ENCODE measurements around the gene EPAS1.

EPAS1 gene

GRCh38 chr2:46281939-46282338 lies 15.3 kb upstream of the EPAS1 start:
- DNase-seq = no peak
- no peak for TF ChIP-seq GATA1 (IDR thresholded peaks at IDR 0.05; ENCODE audit: low read depth, low read length)
- no peak for TF ChIP-seq POLR2A (IDR thresholded peaks at IDR 0.05; ENCODE audit: low read length)

DNA sequence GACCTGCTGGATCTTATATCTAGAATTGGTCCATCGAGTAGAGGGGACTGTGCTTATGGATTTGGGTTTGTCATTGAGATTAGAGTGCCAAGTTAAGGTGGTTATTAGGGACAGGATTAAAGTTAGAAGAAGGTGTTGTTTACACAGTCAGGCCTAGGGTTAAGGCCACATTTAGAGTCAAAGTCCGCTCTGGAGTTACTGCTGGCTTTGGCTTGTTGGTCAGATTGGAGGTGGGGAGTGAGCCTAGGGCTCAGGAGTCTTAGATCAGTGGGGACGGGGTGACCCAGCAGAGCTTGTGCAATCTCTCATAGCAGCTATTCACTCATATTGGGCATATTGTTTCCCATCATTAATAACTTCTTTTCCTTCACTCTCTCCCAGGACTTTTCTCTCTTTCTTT lies 13.5 kb upstream of the EPAS1 start:
- DNase-seq = no peak
- TF ChIP-seq POLR2A (IDR thresholded peaks at IDR 0.05; ENCODE audit: low read length) (no peak), GATA1 (IDR thresholded peaks at IDR 0.05; ENCODE audit: low read depth, low read length) (no peak)

DNA sequence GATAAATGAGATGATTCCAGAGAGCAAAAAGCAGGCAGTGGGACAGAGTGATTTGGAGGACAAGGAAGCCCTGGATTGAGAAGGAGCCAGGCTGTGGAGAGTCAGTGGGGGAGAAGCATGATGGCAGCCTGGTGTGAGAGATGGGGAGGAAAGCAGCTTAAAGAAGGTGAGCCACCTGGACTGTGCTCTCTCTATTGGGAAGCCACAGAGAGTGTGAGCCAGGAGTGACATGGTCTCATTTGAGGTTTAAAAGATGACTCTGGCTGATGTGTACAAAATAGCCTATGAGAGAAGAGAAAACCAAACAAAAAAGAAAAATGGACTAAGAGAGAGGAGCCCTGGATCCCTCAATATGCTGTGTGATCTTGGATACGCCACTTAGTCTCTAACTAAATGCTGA lies 12.9 kb upstream of the EPAS1 start:
- DNase-seq = no peak
- TF ChIP-seq GATA1 (IDR thresholded peaks at IDR 0.05; ENCODE audit: low read depth, low read length) = no peak
- TF ChIP-seq POLR2A (IDR thresholded peaks at IDR 0.05; ENCODE audit: low read length) = no peak

DNA sequence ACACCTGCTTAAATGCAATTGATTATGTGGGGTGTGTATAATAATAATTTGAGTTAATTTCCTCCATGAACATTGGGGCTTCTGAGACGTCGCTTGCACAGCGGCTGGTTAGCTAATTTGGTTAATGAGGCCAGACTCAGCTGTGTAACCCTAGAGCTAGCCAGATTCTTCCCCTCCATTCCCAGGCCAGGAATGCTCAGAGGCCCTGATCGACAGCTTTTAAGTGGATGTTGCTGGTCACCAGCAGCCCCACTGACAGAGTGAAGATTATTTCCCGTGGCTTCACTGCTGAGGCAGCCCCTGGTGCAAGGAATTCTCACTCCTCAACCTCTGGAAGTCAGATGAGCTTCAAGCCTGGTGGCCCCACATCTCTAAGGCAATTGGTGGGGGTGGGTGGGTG lies 12.4 kb upstream of the EPAS1 start:
- no peak for DNase-seq
- no peak for TF ChIP-seq GATA1 (IDR thresholded peaks at IDR 0.05; ENCODE audit: low read depth, low read length)
- TF ChIP-seq POLR2A (IDR thresholded peaks at IDR 0.05; ENCODE audit: low read length) = no peak

DNA sequence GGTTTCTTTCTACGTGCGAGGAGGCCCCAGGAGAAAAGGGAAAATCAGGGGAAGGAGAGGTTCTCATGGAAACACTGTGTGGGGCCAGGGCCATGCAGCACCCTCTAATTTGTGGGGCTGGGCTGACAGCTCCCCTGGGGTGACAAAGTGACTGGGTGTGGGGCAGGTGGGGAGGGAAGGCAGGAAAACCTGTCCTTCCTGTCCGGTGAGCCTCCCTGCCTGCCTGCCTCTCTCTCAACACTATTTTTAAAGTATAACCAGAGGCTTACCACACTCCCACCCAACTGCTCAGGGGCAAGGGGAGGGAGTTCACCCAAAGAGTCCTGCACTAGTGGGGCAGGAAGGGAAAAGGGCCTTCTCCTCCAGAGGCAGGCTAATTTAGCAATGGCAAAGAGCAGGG lies 10.5 kb upstream of the EPAS1 start:
- no peak for DNase-seq
- TF ChIP-seq POLR2A (IDR thresholded peaks at IDR 0.05; ENCODE audit: low read length) = no peak

DNA sequence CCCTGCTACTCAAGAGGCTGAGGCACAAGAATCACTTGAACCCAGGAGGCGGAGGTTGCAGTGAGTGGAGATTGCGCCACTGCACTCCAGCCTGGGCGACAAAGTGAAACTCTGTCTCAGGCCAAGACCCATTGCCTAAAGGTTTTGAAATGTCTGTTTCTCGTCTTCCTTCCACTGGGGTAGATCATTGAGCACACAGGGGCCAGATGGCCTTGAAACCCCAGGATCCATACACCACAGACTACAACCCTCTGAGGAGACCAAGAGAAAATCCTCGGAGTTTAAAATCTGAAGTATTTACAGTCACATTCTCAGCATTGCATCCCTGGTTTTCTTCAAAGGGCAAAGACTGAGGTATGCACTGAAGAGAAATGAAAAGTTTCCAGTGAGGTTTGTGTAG lies 7.1 kb upstream of the EPAS1 start:
- DNase-seq = no peak
- TF ChIP-seq GATA1 (IDR thresholded peaks at IDR 0.05; ENCODE audit: low read depth, low read length) (no peak), POLR2A (IDR thresholded peaks at IDR 0.05; ENCODE audit: low read length) (no peak)

GRCh38 chr2:46293466-46293865 lies 3.7 kb upstream of the EPAS1 start:
- TF ChIP-seq GATA1 (IDR thresholded peaks at IDR 0.05; ENCODE audit: low read depth, low read length) (no peak), POLR2A (IDR thresholded peaks at IDR 0.05; ENCODE audit: low read length) (no peak)
- no peak for DNase-seq

- TF ChIP-seq GATA1 (IDR thresholded peaks at IDR 0.05; ENCODE audit: low read depth, low read length) = no peak
- TF ChIP-seq POLR2A (IDR thresholded peaks at IDR 0.05; ENCODE audit: low read length) = no peak
- peak; percentile 32 to 51 for DNase-seq
Observed at GRCh38 chr2:46294176-46294836, 2.9 kb upstream of the EPAS1 start.

DNA sequence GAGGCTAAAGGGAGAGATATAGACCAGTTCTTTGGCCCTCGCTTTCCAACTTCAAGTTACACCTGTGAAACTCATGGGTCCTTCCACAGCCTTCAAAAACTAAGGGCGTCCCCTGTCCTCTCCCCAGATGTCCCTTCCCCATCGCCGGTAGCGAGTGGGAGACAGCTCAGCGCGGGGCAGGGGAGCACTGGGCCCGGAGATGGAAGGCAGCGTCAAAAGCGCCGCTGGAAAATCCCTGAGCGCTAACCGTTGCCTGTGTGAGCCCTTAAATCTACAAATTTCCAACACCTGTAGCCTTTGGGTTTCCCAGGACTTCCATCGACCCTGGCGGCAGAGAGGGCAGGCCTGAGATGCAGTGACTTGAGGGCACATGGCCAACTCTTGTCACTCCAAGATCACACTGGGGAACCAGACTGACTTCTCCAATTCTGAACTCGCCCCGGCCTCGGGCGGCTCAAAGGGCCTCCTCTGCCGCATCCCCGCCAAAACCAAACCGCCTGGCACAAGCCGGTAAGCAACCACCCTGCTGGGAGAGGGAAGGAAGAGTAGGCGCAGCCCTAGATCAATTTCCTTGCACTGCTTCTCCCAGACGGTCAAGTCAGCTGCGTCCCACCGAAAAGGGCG lies 879 bp upstream of the EPAS1 start:
- TF ChIP-seq GATA1 (IDR thresholded peaks at IDR 0.05; ENCODE audit: low read depth, low read length) = no peak
- no peak for TF ChIP-seq POLR2A (IDR thresholded peaks at IDR 0.05; ENCODE audit: low read length)
- DNase-seq = peak; percentile 49 to 68

DNA sequence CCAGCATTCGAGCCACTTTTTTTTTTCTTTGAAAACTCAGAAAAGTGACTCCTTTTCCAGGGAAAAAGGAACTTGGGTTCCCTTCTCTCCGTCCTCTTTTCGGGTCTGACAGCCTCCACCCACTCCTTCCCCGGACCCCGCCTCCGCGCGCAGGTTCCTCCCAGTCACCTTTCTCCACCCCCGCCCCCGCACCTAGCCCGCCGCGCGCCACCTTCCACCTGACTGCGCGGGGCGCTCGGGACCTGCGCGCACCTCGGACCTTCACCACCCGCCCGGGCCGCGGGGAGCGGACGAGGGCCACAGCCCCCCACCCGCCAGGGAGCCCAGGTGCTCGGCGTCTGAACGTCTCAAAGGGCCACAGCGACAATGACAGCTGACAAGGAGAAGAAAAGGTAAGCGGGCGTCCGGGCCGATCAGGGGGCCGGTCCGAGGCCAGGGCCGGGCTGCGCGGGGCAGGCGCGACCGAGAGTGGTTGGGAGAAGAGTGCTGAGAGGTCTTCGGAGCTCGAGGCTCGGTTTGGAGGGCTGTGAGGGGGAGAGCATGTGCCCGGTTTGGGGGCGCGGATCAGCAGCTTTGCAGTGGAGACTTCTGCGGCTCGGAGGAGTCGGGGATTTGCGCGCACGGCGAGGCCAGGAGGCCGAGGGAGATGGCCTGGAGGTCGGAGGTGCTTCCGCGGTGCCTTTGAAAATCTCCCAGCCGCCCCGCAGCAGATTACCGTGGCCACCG lies 502 bp downstream of the EPAS1 start:
- TF ChIP-seq POLR2A (IDR thresholded peaks at IDR 0.05; ENCODE audit: low read length) (peak; percentile 4), GATA1 (IDR thresholded peaks at IDR 0.05; ENCODE audit: low read depth, low read length) (no peak)
- DNase-seq = peak; percentile 62 to 81

- no peak for DNase-seq
- TF ChIP-seq GATA1 (IDR thresholded peaks at IDR 0.05; ENCODE audit: low read depth, low read length) = no peak
- TF ChIP-seq POLR2A (IDR thresholded peaks at IDR 0.05; ENCODE audit: low read length) = no peak
Observed at GRCh38 chr2:46298272-46298521, 990 bp downstream of the EPAS1 start.

DNA sequence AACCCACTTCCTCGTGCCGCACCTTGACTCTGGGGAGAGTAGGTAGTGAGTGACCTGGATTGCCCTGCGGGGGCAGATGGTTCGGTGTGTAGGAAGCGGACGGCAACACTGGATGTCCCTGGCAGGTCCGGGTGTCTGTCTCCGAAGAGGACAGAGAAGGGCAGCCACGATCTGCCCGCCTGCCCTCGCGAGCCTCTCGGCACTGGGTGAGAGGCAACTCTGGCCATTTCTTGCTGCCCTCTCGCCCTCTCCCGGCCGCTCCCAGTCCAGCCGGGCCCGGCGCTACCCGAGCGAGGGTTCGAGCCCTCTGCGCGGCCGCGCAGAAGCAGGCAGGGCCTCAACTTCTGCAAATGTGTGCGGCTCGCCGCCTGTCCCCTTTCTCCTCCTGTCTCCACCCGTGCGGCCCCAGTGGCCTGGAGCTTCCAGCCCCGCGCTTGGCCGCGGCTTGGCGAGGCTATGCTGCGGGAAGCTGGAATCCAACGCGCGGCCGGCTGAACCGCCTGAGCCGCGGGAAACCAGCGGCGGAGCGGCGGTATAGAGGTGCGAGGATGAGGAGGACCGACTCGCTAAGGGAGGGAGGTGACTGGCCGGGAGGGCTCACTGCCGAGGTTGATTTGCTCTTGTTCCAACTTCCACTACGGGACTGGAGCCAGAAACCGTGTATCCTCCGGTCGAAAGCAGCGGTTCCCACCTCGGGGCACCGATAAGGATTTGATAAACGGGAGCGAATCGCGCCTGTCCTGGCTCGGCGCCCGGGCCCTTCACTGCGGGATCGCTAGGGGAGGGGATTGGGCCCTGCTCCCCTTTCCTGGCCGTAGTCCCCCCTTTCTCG lies 1.5 kb downstream of the EPAS1 start:
- DNase-seq = peak; percentile 52 to 72
- TF ChIP-seq POLR2A (IDR thresholded peaks at IDR 0.05; ENCODE audit: low read length) = no peak
- TF ChIP-seq GATA1 (IDR thresholded peaks at IDR 0.05; ENCODE audit: low read depth, low read length) = no peak

GRCh38 chr2:46299365-46300263 lies 2.4 kb downstream of the EPAS1 start:
- TF ChIP-seq GATA1 (IDR thresholded peaks at IDR 0.05; ENCODE audit: low read depth, low read length) (no peak), POLR2A (IDR thresholded peaks at IDR 0.05; ENCODE audit: low read length) (no peak)
- DNase-seq = peak; percentile 51 to 68

Data from erythroblast (primary cell).